UCSD-AML1 (cell line): ENCODE measurements around the gene DBX1.
"Not testable (repeated sequence)": the region's sequence is repeated elsewhere in the genome, so short reads cannot be mapped to it uniquely, and the experiment has no call there.

Source experiments
- DNase-seq: peaks from one replicate; lab custom pipeline; 2025; ENCODE audit not compliant: unreplicated experiment; lab: John Stamatoyannopoulos, UW

DBX1 gene, protein sequence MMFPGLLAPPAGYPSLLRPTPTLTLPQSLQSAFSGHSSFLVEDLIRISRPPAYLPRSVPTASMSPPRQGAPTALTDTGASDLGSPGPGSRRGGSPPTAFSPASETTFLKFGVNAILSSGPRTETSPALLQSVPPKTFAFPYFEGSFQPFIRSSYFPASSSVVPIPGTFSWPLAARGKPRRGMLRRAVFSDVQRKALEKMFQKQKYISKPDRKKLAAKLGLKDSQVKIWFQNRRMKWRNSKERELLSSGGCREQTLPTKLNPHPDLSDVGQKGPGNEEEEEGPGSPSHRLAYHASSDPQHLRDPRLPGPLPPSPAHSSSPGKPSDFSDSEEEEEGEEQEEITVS

DNA sequence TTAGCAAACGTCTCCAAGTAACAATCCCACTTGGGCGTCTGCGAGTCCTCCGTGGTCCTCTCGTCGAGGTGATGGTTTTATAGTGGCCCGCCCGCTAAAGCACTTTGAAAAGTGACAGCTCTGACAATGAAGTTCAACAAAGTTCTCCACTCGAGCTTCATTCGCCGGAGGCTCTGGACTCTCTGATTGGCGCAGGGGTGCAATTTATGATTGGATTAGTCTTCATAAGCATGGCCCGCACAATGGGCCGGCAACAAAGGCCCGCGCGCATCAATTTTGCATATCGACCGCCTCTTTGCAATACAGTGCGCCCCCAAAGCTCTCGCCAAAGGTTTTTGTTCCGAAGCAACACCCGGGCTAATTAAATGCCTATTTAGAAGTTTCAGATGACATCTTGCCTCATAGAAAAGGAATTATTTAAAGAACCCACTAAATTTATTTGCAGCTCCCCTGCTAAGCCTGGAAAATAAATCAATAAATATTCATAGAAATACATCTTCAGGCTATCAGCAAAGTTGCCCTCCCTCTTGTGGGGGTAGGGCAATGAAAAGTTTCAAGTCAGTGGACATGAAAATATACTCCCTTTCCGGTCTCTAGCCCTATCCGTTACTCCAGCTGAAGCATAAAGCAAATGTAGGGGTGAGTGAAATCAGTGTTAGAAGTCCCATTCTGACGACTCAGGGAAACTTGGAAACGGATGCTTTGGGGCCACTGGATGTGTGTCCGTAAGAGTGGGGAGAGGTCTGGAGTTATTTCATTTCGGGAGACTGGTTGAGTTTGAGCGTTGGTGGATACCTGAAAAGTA lies at the start of gene DBX1:
Gene DBX1 (minus strand): TSS at position 51 of the 805 bp plus-strand sequence. CDS start 151 bp downstream, outside the sequence.
- no peak for DNase-seq

DNA sequence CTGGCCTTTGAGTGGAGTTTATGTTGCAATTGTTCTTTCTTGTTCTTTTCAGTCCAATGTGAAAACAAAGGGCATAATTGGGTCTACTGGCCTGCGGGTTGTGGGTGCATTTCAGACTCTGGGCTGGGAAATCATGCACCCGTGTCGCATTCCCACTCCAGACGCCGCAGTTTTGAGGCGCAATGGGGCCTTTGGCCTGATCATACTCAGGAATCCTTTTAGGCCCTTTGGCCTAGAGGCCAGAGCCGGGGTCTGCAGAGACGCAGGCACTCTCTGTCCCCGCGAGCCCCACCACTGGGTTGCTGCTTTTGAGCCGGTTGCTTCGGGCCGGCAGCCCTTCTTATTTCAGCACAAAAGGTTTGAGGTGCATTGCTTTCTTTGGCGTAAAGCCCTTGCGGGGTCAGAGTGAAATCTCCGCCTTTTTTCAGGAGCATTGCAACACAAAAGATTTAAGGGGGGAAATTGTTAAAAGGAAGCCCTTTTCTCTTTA lies 48.4 kb upstream of the DBX1 start:
- DNase-seq = no peak

DNA sequence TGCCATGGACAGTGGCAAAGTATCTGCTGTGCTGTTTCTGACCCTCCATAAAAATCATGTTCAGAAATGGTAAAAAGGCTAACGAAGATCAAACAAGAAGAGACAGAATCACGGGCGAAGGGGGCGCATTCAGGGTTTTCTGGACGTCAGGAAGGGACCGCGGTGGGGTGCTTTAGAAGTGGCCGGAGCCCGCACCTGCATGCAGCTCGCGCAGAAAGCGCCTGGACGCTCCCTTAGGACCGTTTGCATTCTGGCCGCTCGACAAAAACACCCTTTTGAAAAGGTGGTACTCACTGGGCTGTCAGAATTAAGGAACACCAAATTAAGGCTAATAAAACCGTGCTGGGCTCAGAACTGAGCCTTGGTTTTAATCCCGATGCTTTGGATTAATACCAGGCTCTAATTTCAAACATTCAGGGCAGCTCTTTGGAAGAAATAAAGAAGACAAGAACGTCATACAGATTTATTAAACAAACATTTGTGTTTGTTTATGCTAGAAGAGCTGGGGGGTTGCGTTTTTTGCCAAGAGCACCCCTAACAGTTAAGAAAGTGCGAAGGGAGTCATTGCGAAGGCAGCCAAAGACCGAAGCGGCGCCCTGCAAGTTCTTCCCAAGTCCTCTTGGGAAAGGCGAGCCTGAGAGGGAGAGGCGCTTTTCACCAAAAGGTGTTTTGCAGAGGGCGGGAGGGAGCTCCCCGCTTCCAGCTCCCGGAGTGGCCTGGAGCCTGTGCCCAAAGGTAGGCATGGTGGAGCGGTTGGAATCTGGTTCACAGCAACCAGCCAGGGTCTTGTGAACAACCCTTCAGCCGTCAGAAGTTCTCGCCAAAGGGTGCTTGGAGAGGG lies 47.7 kb upstream of the DBX1 start:
- no peak for DNase-seq

- DNase-seq = no peak
Observed at GRCh38 chr11:20205807-20206206, 45.5 kb upstream of the DBX1 start.

- DNase-seq = no peak
Observed at GRCh38 chr11:20204681-20205080, 44.4 kb upstream of the DBX1 start.

DNA sequence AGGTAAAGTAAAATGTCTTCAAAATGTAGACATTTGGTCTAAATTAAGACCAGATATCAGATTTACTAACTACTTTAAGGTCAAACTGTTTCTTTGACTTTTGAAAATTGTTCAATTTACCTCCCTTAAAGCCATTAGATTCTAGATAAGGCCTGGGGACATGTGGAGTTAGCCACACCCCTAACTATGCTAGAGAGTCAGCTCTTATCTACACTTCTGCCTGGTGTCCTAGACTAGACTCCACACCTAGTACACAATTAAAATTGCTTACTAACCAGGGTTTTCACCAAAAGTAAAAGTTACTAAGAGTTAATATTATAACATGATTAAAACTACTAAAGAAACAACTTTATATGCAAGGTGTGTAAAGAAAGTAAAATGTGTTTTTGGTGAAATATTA lies 43.6 kb upstream of the DBX1 start:
- no peak for DNase-seq

GRCh38 chr11:20201231-20201630 lies 41.0 kb upstream of the DBX1 start:
- DNase-seq = no peak

- not testable (repeated sequence) for DNase-seq
Observed at GRCh38 chr11:20200331-20200955, 40.2 kb upstream of the DBX1 start.

- no peak for DNase-seq
Observed at GRCh38 chr11:20197881-20198280, 37.6 kb upstream of the DBX1 start.

GRCh38 chr11:20194470-20194869 lies 34.2 kb upstream of the DBX1 start:
- DNase-seq = no peak

DNA sequence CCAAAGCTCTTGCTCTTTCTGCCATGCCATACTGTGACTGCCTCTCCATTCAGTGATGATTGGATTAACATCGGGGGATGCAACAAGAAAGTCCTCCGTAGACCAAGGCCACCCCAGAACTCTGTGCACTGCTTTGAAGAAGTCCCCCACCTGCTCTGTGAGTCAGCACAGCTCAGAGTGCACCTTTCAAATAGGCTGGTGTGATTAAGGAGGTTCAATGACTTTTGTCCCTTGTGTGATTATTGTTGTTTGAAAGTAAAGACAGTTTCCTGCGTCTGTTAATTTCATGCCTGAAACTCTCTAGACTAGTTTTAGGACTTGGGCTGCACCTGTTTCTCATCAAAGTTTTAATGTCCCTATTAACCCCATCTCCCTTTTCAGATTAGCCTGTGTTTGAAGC lies 33.0 kb upstream of the DBX1 start:
- DNase-seq = no peak

DNA sequence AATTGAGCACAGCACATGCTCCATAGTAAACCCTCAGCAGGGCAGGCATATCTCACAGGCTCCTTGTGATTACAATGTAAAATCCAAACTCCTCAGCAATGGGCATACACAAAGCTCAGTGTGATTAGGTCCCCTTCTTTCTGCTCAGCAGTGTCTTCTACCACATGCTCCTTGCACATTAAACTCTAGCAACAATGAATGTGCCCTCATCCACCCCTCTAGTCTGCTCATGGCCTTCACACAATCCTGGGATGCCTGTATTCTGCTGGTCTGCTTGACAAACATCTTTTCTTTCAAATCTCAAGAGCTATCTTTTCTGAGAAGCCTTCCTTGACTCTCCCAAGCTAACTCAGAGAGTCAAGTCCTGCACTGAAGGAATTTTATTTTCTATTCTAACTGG lies 32.4 kb upstream of the DBX1 start:
- DNase-seq = no peak

DNA sequence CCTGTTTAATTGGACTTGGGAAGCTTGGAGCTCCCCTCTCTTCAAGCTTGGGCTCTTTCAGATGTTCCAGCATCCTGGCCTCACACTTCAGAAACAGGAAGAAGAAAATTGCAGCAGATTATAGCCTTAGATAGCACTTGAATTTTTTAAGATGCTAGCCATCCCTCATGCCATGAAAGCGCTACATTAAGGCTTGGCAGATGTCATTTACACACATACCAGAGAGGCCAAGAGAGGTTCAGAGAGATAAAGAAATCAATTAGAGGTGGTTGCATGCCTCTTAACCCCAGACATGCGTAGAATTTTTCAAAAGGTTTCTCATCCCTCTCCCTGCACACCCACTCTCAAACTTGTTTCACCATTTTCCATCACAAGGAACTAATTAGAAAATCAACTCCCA lies 31.9 kb upstream of the DBX1 start:
- DNase-seq = no peak

DNA sequence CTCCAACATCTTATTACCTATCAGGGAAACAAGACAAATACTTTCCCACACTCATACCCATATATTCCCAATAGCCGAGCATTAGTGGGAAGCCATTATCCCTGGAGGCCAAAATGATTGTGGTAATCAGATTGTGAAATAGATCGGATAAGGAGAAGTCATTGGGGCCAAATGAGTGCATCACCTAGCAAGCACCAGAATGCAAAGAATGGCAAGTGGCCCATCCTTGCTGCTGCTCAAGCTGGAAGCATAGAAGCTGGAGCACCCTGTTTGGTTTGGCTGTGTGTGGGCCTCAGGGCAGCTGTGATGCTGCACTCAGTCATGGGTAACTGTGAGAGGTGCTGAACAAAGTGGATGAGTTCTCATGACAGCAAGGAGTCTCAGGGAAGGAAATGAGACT lies 18.7 kb upstream of the DBX1 start:
- DNase-seq = no peak

DNA sequence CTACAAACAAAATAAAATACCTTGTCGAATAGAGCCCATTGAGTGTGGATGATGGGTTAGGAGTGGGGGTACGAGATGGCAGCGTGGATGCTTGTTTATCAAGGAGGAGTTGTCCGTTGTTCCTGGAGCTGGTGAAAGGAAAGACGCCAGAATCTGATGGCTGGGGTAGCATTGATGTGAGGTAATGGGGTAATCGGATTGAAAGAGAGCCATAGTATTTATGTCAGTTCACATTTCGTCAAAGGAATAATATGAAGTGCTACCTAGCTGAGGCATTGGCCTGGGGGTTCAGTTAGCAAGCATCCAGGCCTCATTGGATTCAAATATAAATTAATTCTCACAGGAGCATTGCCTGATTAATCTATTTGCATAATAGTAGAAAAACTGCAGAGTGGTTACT lies 16.9 kb upstream of the DBX1 start:
- no peak for DNase-seq

GRCh38 chr11:20172721-20173447 lies 12.6 kb upstream of the DBX1 start:
- DNase-seq = no peak

DNA sequence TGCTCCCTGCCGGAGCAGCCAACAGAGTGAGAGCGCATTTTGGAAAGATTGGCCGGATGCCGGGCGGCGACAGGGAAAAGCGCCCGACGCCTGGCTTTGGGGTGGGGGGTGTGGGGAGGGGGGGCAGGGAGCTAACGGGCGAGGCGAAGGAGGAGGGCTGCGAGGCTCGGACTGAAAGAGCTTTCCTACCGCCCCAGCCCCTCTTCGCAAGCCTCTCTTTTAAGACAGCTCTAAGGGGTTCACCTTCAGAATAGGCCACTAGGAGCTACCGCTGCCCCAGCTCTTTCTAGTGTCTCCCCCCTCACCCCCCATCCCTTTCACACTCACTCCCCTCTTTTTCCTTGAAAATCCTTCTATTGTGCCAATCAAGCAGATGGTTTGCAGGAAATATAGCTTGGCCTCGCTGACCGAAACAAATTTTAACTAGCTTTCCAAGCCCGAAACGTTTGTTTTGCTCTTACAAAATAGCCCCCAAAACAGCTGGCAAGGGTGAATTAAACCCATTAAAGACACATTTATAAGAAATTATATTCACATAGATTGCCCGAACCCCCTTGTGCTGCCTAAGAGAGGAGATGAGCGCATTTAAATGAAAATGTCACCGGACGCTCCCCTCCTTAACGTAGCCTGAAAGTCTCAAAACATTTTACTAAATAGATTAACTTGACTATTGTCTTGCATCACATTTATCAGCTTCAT lies 3.7 kb upstream of the DBX1 start:
- no peak for DNase-seq

GRCh38 chr11:20162824-20163782 lies 2.8 kb upstream of the DBX1 start:
- DNase-seq = no peak
